ENCODE data around the gene LAMC3.

LAMC3 gene

GRCh38 chr9:131125038-131125287, 116.0 kb downstream of the LAMC3 start:
- no peak overlapping the region for H2BK15ac ChIP-seq (replicated peaks; ENCODE audit: low read depth)
- H3K36me3 ChIP-seq (ENCODE audit: control insufficient read depth, insufficient read depth, low read length), result peaks cover 12% of the 10 kb centered on the region
- H4K8ac ChIP-seq (ENCODE audit: low read depth, low read length), result peak overlapping the region; percentile 58
- peak overlapping the region; percentile 10 for H3K4me3 ChIP-seq (ENCODE audit: low read length)
- peak overlapping the region; percentile 89 for H3K4ac ChIP-seq (ENCODE audit: low read depth, low read length)
- H2BK5ac ChIP-seq (ENCODE audit: low read length), result no peak overlapping the region
- H3K56ac ChIP-seq (ENCODE audit: low read length), result peak overlapping the region; percentile 78
- no peak overlapping the region for H3K23ac ChIP-seq (ENCODE audit: low read length)
- peak overlapping the region; percentile 45 for H3K27ac ChIP-seq (ENCODE audit: low read depth, low read length)
- H4K5ac ChIP-seq (ENCODE audit: low read length), result peak overlapping the region; percentile 26
- peaks cover 13% of the 10 kb centered on the region for H3K79me1 ChIP-seq (ENCODE audit: low read length)
- H2AK5ac ChIP-seq (ENCODE audit: low read length), result no peak overlapping the region
- H3K4me2 ChIP-seq (ENCODE audit: low read length), result peak overlapping the region; percentile 12
- H3K79me2 ChIP-seq (ENCODE audit: control insufficient read depth, insufficient read depth, low read length), result peaks cover 13% of the 10 kb centered on the region
- peak overlapping the region; percentile 43 for H3K18ac ChIP-seq (ENCODE audit: low read length)
- H3K27me3 ChIP-seq (ENCODE audit: insufficient read depth, low read length, poor library complexity), result peaks cover 2% of the 10 kb centered on the region
- H2BK120ac ChIP-seq (ENCODE audit: low read depth, low read length), result no peak overlapping the region
- WGBS (ENCODE audit: extremely low coverage, insufficient coverage, low lambda C conversion rate), result no CpG with 5 or more reads among the region's 7 CpGs
- peak overlapping the region; percentile 72 for H3K9ac ChIP-seq (ENCODE audit: low read length)
- no peaks in the 10 kb centered on the region for H3K4me1 ChIP-seq (ENCODE audit: control insufficient read depth, low read depth, low read length)
- DNase-seq, result no peak

GRCh38 chr9:131125288-131126058, 116.5 kb downstream of the LAMC3 start, which contains the start of gene NUP214:
Gene NUP214 (plus strand): TSS chr9:131125586. CDS start chr9:131125705, 119 bp downstream.
- peak within 1 kb of the TSS; percentile 68 for H3K4me2 ChIP-seq (ENCODE audit: low read length)
- H3K79me1 ChIP-seq (ENCODE audit: low read length), result peaks cover 13% of the 10 kb centered on the region
- peak within 1 kb of the TSS; percentile 98 for H3K56ac ChIP-seq (ENCODE audit: low read length)
- peak within 1 kb of the TSS; percentile 43 for H3K18ac ChIP-seq (ENCODE audit: low read length)
- H3K36me3 ChIP-seq (ENCODE audit: control insufficient read depth, insufficient read depth, low read length), result peaks cover 12% of the 10 kb centered on the region
- peak within 1 kb of the TSS; percentile 31 for H2BK5ac ChIP-seq (ENCODE audit: low read length)
- peak; percentile 99 for DNase-seq
- WGBS (ENCODE audit: extremely low coverage, insufficient coverage, low lambda C conversion rate), result no CpG with 5 or more reads among the region's 61 CpGs
- H3K9ac ChIP-seq (ENCODE audit: low read length), result peak within 1 kb of the TSS; percentile 86
- H3K4me3 ChIP-seq (ENCODE audit: low read length), result peak within 1 kb of the TSS; percentile 82
- peak within 1 kb of the TSS; percentile 26 for H4K5ac ChIP-seq (ENCODE audit: low read length)
- no peak within 1 kb of the TSS for H2BK120ac ChIP-seq (ENCODE audit: low read depth, low read length)
- peak within 1 kb of the TSS; percentile 89 for H3K4ac ChIP-seq (ENCODE audit: low read depth, low read length)
- H2AK5ac ChIP-seq (ENCODE audit: low read length), result peak within 1 kb of the TSS; percentile 78
- H4K8ac ChIP-seq (ENCODE audit: low read depth, low read length), result peak within 1 kb of the TSS; percentile 58
- no peaks in the 10 kb centered on the region for H3K4me1 ChIP-seq (ENCODE audit: control insufficient read depth, low read depth, low read length)
- peak within 1 kb of the TSS; percentile 45 for H3K27ac ChIP-seq (ENCODE audit: low read depth, low read length)
- peaks cover 2% of the 10 kb centered on the region for H3K27me3 ChIP-seq (ENCODE audit: insufficient read depth, low read length, poor library complexity)
- H3K79me2 ChIP-seq (ENCODE audit: control insufficient read depth, insufficient read depth, low read length), result peaks cover 13% of the 10 kb centered on the region
- H3K23ac ChIP-seq (ENCODE audit: low read length), result peak within 1 kb of the TSS; percentile 6
- no peak within 1 kb of the TSS for H2BK15ac ChIP-seq (replicated peaks; ENCODE audit: low read depth)

GRCh38 chr9:131126059-131126426, 117.1 kb downstream of the LAMC3 start:
- Histone ChIP-seq H3K4ac (ENCODE audit: low read depth, low read length) (no peak overlapping the region), H3K9ac (ENCODE audit: low read length) (peak overlapping the region; percentile 86), H4K5ac (ENCODE audit: low read length) (no peak overlapping the region), H3K4me2 (ENCODE audit: low read length) (peak overlapping the region; percentile 68), H3K36me3 (ENCODE audit: control insufficient read depth, insufficient read depth, low read length) (peaks cover 13% of the 10 kb centered on the region), H3K4me3 (ENCODE audit: low read length) (peak overlapping the region; percentile 82), H3K79me1 (ENCODE audit: low read length) (peaks cover 13% of the 10 kb centered on the region), H3K27ac (ENCODE audit: low read depth, low read length) (no peak overlapping the region), H3K4me1 (ENCODE audit: control insufficient read depth, low read depth, low read length) (no peaks in the 10 kb centered on the region), H2BK120ac (ENCODE audit: low read depth, low read length) (no peak overlapping the region), H3K56ac (ENCODE audit: low read length) (peak overlapping the region; percentile 98), H4K8ac (ENCODE audit: low read depth, low read length) (no peak overlapping the region), H2BK5ac (ENCODE audit: low read length) (no peak overlapping the region), H2BK15ac (replicated peaks; ENCODE audit: low read depth) (no peak overlapping the region), H3K23ac (ENCODE audit: low read length) (peak overlapping the region; percentile 6), H3K18ac (ENCODE audit: low read length) (no peak overlapping the region), H3K79me2 (ENCODE audit: control insufficient read depth, insufficient read depth, low read length) (peaks cover 13% of the 10 kb centered on the region), H2AK5ac (ENCODE audit: low read length) (peak overlapping the region; percentile 78), H3K27me3 (ENCODE audit: insufficient read depth, low read length, poor library complexity) (peaks cover 2% of the 10 kb centered on the region)
- no CpG with 5 or more reads among the region's 11 CpGs for WGBS (ENCODE audit: extremely low coverage, insufficient coverage, low lambda C conversion rate)
- no peak for DNase-seq

GRCh38 chr9:131129183-131129582, 120.2 kb downstream of the LAMC3 start:
- Histone ChIP-seq H3K4me1 (ENCODE audit: control insufficient read depth, low read depth, low read length) (no peaks in the 10 kb centered on the region), H4K5ac (ENCODE audit: low read length) (no peak overlapping the region), H4K8ac (ENCODE audit: low read depth, low read length) (no peak overlapping the region), H3K79me1 (ENCODE audit: low read length) (peaks cover 15% of the 10 kb centered on the region), H3K36me3 (ENCODE audit: control insufficient read depth, insufficient read depth, low read length) (peaks cover 14% of the 10 kb centered on the region), H3K18ac (ENCODE audit: low read length) (no peak overlapping the region), H2BK120ac (ENCODE audit: low read depth, low read length) (no peak overlapping the region), H3K23ac (ENCODE audit: low read length) (no peak overlapping the region), H2BK15ac (replicated peaks; ENCODE audit: low read depth) (no peak overlapping the region), H3K9ac (ENCODE audit: low read length) (no peak overlapping the region), H3K4me2 (ENCODE audit: low read length) (no peak overlapping the region), H3K79me2 (ENCODE audit: control insufficient read depth, insufficient read depth, low read length) (peaks cover 13% of the 10 kb centered on the region), H3K27me3 (ENCODE audit: insufficient read depth, low read length, poor library complexity) (peaks cover 2% of the 10 kb centered on the region), H2BK5ac (ENCODE audit: low read length) (no peak overlapping the region), H3K56ac (ENCODE audit: low read length) (no peak overlapping the region), H3K27ac (ENCODE audit: low read depth, low read length) (no peak overlapping the region), H3K4me3 (ENCODE audit: low read length) (no peak overlapping the region), H3K4ac (ENCODE audit: low read depth, low read length) (no peak overlapping the region), H2AK5ac (ENCODE audit: low read length) (no peak overlapping the region)
- no CpG with 5 or more reads among the region's 3 CpGs for WGBS (ENCODE audit: extremely low coverage, insufficient coverage, low lambda C conversion rate)
- no peak for DNase-seq

- no peak overlapping the region for H3K23ac ChIP-seq (ENCODE audit: low read length)
- H3K4ac ChIP-seq (ENCODE audit: low read depth, low read length), result no peak overlapping the region
- H3K79me2 ChIP-seq (ENCODE audit: control insufficient read depth, insufficient read depth, low read length), result no peaks in the 10 kb centered on the region
- H3K27ac ChIP-seq (ENCODE audit: low read depth, low read length), result no peak overlapping the region
- no peak overlapping the region for H3K18ac ChIP-seq (ENCODE audit: low read length)
- peaks cover 18% of the 10 kb centered on the region for H3K36me3 ChIP-seq (ENCODE audit: control insufficient read depth, insufficient read depth, low read length)
- no peak overlapping the region for H2BK120ac ChIP-seq (ENCODE audit: low read depth, low read length)
- DNase-seq, result no peak
- H3K4me2 ChIP-seq (ENCODE audit: low read length), result no peak overlapping the region
- H3K56ac ChIP-seq (ENCODE audit: low read length), result no peak overlapping the region
- WGBS (ENCODE audit: extremely low coverage, insufficient coverage, low lambda C conversion rate), result no CpG with 5 or more reads among the region's 2 CpGs
- H3K4me1 ChIP-seq (ENCODE audit: control insufficient read depth, low read depth, low read length), result no peaks in the 10 kb centered on the region
- H4K8ac ChIP-seq (ENCODE audit: low read depth, low read length), result no peak overlapping the region
- H3K27me3 ChIP-seq (ENCODE audit: insufficient read depth, low read length, poor library complexity), result no peaks in the 10 kb centered on the region
- no peak overlapping the region for H3K9ac ChIP-seq (ENCODE audit: low read length)
- no peak overlapping the region for H2AK5ac ChIP-seq (ENCODE audit: low read length)
- H2BK5ac ChIP-seq (ENCODE audit: low read length), result no peak overlapping the region
- H3K4me3 ChIP-seq (ENCODE audit: low read length), result no peak overlapping the region
- H4K5ac ChIP-seq (ENCODE audit: low read length), result no peak overlapping the region
- H2BK15ac ChIP-seq (replicated peaks; ENCODE audit: low read depth), result no peak overlapping the region
- H3K79me1 ChIP-seq (ENCODE audit: low read length), result no peaks in the 10 kb centered on the region
Measured at GRCh38 chr9:131138676-131139075, 129.7 kb downstream of the LAMC3 start.

GRCh38 chr9:131140112-131140511, 131.1 kb downstream of the LAMC3 start:
- Histone ChIP-seq H3K4ac (ENCODE audit: low read depth, low read length) (no peak overlapping the region), H3K79me1 (ENCODE audit: low read length) (no peaks in the 10 kb centered on the region), H4K8ac (ENCODE audit: low read depth, low read length) (no peak overlapping the region), H3K27ac (ENCODE audit: low read depth, low read length) (no peak overlapping the region), H2BK15ac (replicated peaks; ENCODE audit: low read depth) (no peak overlapping the region), H3K79me2 (ENCODE audit: control insufficient read depth, insufficient read depth, low read length) (no peaks in the 10 kb centered on the region), H3K4me3 (ENCODE audit: low read length) (no peak overlapping the region), H2AK5ac (ENCODE audit: low read length) (no peak overlapping the region), H3K9ac (ENCODE audit: low read length) (no peak overlapping the region), H2BK120ac (ENCODE audit: low read depth, low read length) (no peak overlapping the region), H4K5ac (ENCODE audit: low read length) (no peak overlapping the region), H3K4me1 (ENCODE audit: control insufficient read depth, low read depth, low read length) (no peaks in the 10 kb centered on the region), H3K56ac (ENCODE audit: low read length) (no peak overlapping the region), H3K18ac (ENCODE audit: low read length) (no peak overlapping the region), H2BK5ac (ENCODE audit: low read length) (no peak overlapping the region), H3K36me3 (ENCODE audit: control insufficient read depth, insufficient read depth, low read length) (peaks cover 17% of the 10 kb centered on the region), H3K4me2 (ENCODE audit: low read length) (no peak overlapping the region), H3K27me3 (ENCODE audit: insufficient read depth, low read length, poor library complexity) (no peaks in the 10 kb centered on the region), H3K23ac (ENCODE audit: low read length) (no peak overlapping the region)
- no peak for DNase-seq
- no CpG with 5 or more reads among the region's 4 CpGs for WGBS (ENCODE audit: extremely low coverage, insufficient coverage, low lambda C conversion rate)
